MM.1S (cell line): ENCODE results near the gene TBX18.

Experiments used
- EZH2 ChIP-seq: fragments of 300-600 bp; sonication (generic); optimal IDR thresholded peaks from 2 replicates; pipeline ENCODE3; 2017; ENCODE audit warnings: low read depth, mild to moderate bottlenecking, antibody characterized with exemption, low read length, mixed read lengths
- EZH2phosphoT487 ChIP-seq: fragments of 300-600 bp; sonication (generic); IDR thresholded peaks from 2 replicates; pipeline ENCODE4 v1.6.1; 2018; ENCODE audit warnings: antibody characterized with exemption, low read length
- TF ChIP-seq, protein P1 (sequence below): fragments of 300-600 bp; sonication (generic); IDR thresholded peaks from 2 replicates; pipeline ENCODE4 v1.5.1; 2016; ENCODE audit warnings: antibody characterized with exemption, low read length, mixed read lengths

- no peak for TF ChIP-seq EZH2phosphoT487
- TF ChIP-seq, protein P1, sequence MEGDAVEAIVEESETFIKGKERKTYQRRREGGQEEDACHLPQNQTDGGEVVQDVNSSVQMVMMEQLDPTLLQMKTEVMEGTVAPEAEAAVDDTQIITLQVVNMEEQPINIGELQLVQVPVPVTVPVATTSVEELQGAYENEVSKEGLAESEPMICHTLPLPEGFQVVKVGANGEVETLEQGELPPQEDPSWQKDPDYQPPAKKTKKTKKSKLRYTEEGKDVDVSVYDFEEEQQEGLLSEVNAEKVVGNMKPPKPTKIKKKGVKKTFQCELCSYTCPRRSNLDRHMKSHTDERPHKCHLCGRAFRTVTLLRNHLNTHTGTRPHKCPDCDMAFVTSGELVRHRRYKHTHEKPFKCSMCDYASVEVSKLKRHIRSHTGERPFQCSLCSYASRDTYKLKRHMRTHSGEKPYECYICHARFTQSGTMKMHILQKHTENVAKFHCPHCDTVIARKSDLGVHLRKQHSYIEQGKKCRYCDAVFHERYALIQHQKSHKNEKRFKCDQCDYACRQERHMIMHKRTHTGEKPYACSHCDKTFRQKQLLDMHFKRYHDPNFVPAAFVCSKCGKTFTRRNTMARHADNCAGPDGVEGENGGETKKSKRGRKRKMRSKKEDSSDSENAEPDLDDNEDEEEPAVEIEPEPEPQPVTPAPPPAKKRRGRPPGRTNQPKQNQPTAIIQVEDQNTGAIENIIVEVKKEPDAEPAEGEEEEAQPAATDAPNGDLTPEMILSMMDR, result no peak
- TF ChIP-seq EZH2, result no peak
Observed at GRCh38 chr6:84785671-84786070, 21.3 kb upstream of the TBX18 start.
